Nephron progenitor cell (in vitro differentiated cells): ENCODE results near the gene DYNC1I2.

Source experiments
- DNase-seq: peaks from one replicate; pipeline ENCODE4 v3.0.0; 2021
- H3K27ac Mint-ChIP-seq: 2 replicates; pipeline ENCODE4 v1.8.0; 2021; ENCODE audit warnings: mild to moderate bottlenecking, moderate library complexity, mixed read lengths
- H3K27me3 Mint-ChIP-seq: 2 replicates; pipeline ENCODE4 v1.8.0; 2021; ENCODE audit warnings: mild to moderate bottlenecking, low read depth, mixed read lengths; ENCODE audit not compliant: poor library complexity
- H3K36me3 Mint-ChIP-seq: 2 replicates; pipeline ENCODE4 v1.8.0; 2021; ENCODE audit warnings: low read depth, mixed read lengths
- H3K4me1 Mint-ChIP-seq: 2 replicates; pipeline ENCODE4 v1.8.0; 2021; ENCODE audit warnings: mixed read lengths
- H3K4me3 Mint-ChIP-seq: 2 replicates; pipeline ENCODE4 v1.8.0; 2021; ENCODE audit warnings: mild to moderate bottlenecking, moderate library complexity, mixed read lengths
- H3K9me3 Mint-ChIP-seq: 2 replicates; pipeline ENCODE4 v1.8.0; 2021; ENCODE audit warnings: mild to moderate bottlenecking, moderate library complexity, mixed read lengths
- TF ChIP-seq, protein P1 (sequence below): fragments of 200-600 bp; sonication (generic); IDR thresholded peaks from 2 replicates; pipeline ENCODE4 v1.5.0; 2021; ENCODE audit warnings: antibody characterized with exemption

The DYNC1I2 gene

DNA sequence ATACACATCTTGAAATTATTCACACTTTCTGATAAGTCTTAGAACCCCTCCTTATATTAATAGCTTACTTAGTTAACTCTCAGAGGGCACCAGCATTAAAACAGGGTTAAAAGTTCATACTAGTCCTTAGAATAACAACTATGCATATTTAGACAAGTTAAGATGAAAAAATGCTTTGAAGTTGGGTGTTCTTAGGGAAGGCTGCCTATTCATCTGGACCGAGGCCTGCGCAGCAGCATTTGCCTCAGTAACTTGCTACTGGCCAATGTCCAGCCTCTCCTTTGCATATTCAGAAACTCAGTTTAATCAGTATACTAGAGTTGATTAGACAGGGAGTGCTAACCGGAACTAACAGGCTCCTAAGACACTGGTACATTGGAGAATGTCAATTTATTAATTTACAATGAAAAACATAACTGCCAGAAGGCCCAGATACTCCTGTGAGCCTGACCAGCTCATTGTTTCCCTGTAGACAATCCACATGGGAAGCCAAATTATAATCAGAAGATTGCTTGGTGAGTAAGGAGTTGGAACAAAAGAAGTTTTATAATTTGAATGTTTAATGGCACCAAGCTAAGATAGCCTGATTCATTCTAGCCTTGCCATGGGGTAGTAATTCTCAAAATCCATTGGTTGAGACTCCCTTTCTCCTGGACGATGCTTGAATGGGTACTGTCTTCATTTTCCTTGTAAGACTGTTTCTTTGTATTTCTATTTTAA lies 48.9 kb downstream of the DYNC1I2 start:
- TF ChIP-seq, protein P1, sequence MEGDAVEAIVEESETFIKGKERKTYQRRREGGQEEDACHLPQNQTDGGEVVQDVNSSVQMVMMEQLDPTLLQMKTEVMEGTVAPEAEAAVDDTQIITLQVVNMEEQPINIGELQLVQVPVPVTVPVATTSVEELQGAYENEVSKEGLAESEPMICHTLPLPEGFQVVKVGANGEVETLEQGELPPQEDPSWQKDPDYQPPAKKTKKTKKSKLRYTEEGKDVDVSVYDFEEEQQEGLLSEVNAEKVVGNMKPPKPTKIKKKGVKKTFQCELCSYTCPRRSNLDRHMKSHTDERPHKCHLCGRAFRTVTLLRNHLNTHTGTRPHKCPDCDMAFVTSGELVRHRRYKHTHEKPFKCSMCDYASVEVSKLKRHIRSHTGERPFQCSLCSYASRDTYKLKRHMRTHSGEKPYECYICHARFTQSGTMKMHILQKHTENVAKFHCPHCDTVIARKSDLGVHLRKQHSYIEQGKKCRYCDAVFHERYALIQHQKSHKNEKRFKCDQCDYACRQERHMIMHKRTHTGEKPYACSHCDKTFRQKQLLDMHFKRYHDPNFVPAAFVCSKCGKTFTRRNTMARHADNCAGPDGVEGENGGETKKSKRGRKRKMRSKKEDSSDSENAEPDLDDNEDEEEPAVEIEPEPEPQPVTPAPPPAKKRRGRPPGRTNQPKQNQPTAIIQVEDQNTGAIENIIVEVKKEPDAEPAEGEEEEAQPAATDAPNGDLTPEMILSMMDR: no peak
- Mint-ChIP-seq H3K27ac (no peak overlapping the region), H3K9me3 (no peaks in the 10 kb centered on the region), H3K36me3 (peaks cover 84% of the 10 kb centered on the region), H3K27me3 (no peaks in the 10 kb centered on the region), H3K4me1 (no peaks in the 10 kb centered on the region), H3K4me3 (no peak overlapping the region)
- DNase-seq: no peak

DNA sequence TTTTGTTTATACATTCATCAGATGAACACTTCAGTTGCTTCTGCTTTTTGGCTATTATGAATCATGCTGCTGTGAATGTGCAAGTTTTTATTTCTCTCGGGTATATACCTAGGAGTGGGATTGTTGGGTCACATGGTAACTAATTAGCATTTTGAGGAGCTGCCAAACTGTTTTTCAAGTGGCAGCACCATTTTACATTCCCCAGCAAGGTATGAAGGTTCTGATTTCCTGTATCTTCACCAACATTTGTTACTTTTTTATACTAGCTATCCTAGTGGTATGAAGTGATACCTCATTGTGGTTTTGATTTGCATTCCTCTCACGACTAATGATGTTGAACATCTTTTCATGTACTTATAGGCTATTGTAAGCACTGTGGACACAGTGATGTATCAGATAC lies 53.9 kb downstream of the DYNC1I2 start:
- TF ChIP-seq, protein P1: no peak
- DNase-seq: no peak
- H3K4me3 Mint-ChIP-seq: no peak overlapping the region
- no peak overlapping the region for H3K27ac Mint-ChIP-seq
- H3K27me3 Mint-ChIP-seq: no peaks in the 10 kb centered on the region
- no peaks in the 10 kb centered on the region for H3K9me3 Mint-ChIP-seq
- peaks cover 75% of the 10 kb centered on the region for H3K36me3 Mint-ChIP-seq
- H3K4me1 Mint-ChIP-seq: no peaks in the 10 kb centered on the region

DNA sequence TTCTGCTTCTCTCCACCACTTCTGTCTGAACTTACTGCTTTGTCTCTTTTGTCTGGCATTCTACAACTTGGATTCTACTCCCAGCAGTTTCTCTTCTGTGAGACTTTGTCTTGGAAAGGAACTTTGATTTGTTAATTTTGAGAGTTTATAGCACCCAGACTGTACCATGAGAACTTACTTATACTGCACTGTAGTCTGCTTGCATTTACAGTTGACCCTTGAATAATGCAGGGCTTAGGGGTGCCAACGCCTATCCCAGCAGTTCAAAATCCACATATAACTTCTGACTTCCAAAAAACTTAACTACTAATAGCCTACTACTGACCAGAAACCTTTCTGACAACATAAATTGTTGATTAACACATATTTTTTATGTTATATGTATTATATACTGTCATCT lies 55.5 kb downstream of the DYNC1I2 start:
- DNase-seq: no peak
- no peak overlapping the region for H3K27ac Mint-ChIP-seq

DNA sequence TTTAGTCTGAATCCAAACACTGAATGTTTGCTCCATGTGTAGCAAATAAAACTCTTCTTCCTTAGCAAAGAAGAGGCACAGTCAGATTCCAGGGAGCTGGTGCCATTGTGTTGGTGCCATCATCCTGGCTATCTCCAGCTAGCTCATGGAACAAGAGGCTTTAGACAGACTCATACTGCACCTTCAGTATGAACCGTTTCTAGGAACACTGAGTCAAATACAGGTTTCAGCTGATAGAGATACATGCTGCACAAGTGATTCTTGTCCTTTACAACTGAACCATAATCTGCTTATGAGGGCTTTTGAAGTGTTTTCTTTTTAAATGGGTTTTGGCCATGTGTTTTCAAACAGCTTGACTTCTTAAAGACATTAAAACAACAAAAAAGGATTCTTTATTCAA lies 57.9 kb downstream of the DYNC1I2 start:
- TF ChIP-seq, protein P1: no peak
- no peaks in the 10 kb centered on the region for H3K27me3 Mint-ChIP-seq
- H3K27ac Mint-ChIP-seq: no peak overlapping the region
- DNase-seq: no peak
- H3K4me1 Mint-ChIP-seq: no peaks in the 10 kb centered on the region
- no peak overlapping the region for H3K4me3 Mint-ChIP-seq
- no peaks in the 10 kb centered on the region for H3K9me3 Mint-ChIP-seq
- peaks cover 69% of the 10 kb centered on the region for H3K36me3 Mint-ChIP-seq

More for the DNA sequence above, 55.5 kb downstream of the DYNC1I2 start:
- H3K4me1 Mint-ChIP-seq: no peaks in the 10 kb centered on the region
- peaks cover 69% of the 10 kb centered on the region for H3K36me3 Mint-ChIP-seq
- H3K4me3 Mint-ChIP-seq: no peak overlapping the region
- no peaks in the 10 kb centered on the region for H3K27me3 Mint-ChIP-seq
- H3K9me3 Mint-ChIP-seq: no peaks in the 10 kb centered on the region
- TF ChIP-seq, protein P1: no peak

DNA sequence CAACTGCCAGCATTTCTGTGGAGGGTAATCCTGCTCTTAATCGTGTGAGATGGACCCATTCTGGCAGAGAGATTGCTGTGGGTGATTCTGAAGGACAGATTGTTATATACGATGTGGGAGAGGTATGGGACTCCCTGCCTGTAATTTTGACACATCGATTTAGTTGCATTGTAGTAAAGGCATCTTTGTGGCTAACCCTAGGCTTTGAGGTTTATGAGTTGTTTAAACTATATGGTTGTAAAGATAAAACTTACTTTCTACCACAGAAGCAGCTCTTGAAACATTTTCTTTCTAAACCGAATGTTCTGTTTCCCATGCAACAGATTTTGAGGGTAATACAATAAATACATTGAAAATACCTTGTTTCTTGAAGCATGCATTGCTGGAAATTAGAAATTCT lies 58.5 kb downstream of the DYNC1I2 start:
- H3K27ac Mint-ChIP-seq: no peak overlapping the region
- H3K4me1 Mint-ChIP-seq: no peaks in the 10 kb centered on the region
- H3K36me3 Mint-ChIP-seq: peaks cover 67% of the 10 kb centered on the region
- TF ChIP-seq, protein P1: no peak
- no peaks in the 10 kb centered on the region for H3K27me3 Mint-ChIP-seq
- no peak for DNase-seq
- no peak overlapping the region for H3K4me3 Mint-ChIP-seq
- H3K9me3 Mint-ChIP-seq: no peaks in the 10 kb centered on the region

DNA sequence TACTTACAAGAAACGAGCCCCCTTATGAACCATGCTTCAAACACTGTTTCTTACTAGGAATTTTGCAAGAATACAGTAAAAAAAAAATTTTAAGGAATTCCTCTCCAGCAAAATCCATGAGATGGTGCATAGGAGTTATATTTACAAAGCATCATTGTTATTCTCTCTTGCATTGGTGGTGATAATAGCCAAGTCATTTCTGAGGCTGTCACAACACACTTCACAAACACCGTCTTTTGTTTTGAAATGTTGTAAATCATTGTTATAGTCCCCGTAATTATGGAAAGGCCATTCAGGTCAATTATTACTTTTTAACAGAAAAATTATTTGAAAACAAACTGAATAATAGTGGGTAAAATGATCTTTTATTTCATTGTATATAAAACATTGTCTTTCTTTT lies 60.1 kb downstream of the DYNC1I2 start:
- DNase-seq: no peak
- Mint-ChIP-seq H3K4me3 (no peak overlapping the region), H3K4me1 (no peaks in the 10 kb centered on the region), H3K27me3 (no peaks in the 10 kb centered on the region), H3K27ac (no peak overlapping the region), H3K9me3 (no peaks in the 10 kb centered on the region), H3K36me3 (peaks cover 55% of the 10 kb centered on the region)
- TF ChIP-seq, protein P1: no peak
